HG03175 (cell line): Measurements from ENCODE around the gene RLN3.
"Not testable (repeated sequence)": the region's sequence is repeated elsewhere in the genome, so short reads cannot be mapped to it uniquely, and the experiment has no call there.

Experiments used
- ATAC-seq: cut with Tn5 transposase; IDR thresholded peaks from one replicate; pipeline ENCODE4 v1.9.1; 2021; ENCODE audit warnings: mild to moderate bottlenecking, moderate library complexity; ENCODE audit not compliant: unreplicated experiment

Gene RLN3

GRCh38 chr19:14021474-14021873 lies 6.5 kb upstream of the RLN3 start:
- ATAC-seq = no peak

GRCh38 chr19:14022469-14022868 lies 5.5 kb upstream of the RLN3 start:
- ATAC-seq = no peak

DNA sequence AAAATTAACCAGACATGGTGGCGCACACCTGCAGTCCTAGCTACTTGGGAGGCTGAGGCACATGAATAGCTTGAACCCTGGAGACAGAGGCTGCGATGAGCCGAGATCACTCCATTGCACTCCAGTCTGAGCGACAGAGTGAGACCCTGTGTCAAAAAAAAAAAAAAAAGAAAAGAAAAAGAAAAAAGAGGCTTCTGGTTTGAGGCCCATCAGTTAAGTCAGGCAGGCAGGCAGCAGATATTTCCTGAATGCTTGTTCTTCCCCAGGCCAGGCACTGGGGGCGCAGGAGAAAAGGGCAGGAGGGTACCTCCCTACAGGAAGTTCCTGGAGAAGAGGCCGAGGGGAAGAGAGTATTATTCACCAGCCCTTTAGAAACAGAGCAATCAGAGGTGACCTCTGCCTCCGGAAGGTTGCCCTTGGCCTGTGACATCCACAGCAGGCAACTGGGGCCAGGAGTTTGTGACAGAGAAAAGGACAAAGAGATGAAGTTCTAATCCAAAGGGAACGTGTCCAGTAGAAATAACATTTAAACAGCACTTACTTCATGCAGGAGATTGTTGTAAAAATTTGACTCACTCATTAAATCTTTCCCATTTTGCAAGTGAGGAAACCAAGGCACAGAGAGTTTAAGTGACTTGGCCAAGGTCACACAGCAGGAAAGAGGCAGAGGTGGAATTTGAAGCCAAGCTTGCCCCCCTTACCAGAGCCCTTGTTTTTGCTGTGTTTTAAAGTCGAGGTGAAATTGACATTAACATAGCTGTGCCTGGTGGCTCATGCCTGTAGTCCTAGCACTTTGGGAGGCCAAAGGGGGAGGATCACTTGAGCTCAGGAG lies 4.3 kb upstream of the RLN3 start:
- ATAC-seq = no peak

DNA sequence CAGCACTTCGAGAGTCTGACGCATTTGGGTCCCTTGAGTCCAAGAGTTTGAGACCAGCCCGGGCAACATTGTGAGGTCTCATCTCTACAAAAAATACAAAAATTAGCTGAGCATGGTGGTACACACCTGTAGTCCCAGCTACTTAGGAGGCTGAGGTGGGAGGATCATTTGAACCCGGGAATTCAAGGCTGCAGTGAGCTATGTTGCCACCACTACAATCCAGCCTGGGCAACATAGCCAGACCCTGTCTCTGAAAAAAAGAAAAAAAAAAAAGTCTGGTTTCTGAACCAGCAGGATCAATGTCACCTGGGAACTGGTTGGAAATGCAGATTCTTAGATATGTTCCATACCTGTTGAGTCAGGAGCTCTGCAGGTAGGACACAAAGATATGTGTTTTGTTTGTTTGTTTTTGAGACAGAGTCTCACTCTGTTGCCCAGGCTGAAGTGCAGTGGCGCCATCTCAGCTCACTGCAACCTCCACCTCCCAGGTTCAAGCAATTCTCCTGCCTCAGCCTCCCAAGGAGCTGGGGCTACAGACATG lies 1.2 kb upstream of the RLN3 start:
- not testable (repeated sequence) for ATAC-seq

- no peak for ATAC-seq
Observed at GRCh38 chr19:14028901-14029300, 953 bp downstream of the RLN3 start.

DNA sequence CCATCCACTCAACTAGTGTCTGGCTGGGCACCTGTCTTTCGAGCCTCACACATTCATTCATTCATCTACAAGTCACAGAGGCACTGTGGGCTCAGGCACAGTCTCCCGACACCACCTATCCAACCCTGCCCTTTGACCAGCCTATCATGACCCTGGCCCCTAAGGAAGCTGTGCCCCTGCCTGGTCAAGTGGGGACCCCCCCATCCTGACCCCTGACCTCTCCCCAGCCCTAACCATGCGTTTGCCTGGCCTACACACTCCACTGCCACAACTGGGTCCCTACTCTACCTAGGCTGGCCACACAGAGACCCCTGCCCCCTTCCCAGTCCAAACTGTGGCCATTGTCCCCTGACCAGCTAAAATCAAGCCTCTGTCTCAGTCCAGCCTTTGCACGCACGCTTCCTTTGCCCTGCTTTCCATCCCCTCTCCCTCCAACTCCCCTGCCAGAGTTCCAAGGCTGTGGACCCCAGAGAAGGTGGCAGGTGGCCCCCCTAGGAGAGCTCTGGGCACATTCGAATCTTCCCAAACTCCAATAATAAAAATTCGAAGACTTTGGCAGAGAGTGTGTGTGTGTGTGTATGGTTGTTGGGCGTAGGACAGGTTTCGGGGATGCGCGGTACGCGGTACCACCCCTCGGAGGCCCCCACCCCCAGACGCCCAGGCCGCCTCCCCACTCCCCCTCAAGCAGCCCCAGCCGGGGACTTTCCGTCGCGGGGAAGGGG lies 3.2 kb downstream of the RLN3 start:
- ATAC-seq = no peak

DNA sequence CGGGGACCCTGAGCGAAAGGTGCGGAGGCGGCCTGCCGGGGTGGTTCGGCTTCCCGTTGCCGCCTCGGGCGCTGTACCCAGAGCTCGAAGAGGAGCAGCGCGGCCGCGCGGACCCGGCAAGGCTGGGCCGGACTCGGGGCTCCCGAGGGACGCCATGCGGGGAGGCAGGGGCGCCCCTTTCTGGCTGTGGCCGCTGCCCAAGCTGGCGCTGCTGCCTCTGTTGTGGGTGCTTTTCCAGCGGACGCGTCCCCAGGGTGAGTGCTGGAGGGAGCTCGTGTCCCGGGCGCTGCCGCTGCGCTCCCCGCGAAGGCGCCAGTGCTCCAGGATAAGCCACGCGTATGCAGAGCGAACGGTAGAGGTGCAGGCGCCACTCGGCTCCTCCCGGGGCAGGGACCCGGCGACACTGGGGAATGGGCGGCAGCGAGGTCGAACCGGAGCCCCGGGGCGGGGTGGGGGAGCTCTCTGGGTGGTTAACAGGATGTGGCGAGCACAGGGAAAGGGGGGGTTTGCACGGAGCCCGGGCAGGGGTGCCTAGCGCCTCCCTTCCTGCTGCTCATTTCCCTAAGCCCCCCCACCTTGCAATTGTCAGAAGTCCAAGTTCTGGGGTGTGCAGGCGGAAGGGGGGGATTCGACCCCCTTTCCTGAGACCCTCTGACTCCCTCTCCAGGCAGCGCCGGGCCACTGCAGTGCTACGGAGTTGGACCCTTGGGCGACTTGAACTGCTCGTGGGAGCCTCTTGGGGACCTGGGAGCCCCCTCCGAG lies 4.0 kb downstream of the RLN3 start, which contains the start of gene IL27RA:
Gene IL27RA (plus strand): TSS at position 44 of the 762 bp plus-strand sequence. CDS start 111 bp downstream, at position 155.
- peak; percentile 48 for ATAC-seq

DNA sequence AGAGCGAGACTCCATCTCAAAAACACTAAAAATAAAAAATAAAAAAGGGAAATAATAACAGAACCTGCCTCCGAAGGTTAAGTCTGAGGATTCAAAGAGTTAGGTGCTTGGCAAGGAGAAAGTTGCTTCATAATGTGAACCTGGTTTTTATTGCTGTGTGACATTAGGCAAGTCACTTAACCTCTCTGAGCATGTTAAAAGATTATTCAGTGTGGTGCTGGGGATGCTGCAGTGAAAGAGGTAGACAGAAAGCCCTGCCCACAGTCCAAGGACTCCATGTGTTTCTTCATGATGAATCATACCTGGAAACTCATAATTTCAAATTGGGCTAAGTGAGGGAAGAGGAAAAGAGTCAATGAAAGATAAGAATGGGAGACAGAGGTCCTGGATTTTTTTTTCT lies 6.0 kb downstream of the RLN3 start:
- no peak for ATAC-seq

- ATAC-seq = not testable (repeated sequence)
Observed at GRCh38 chr19:14035159-14035558, 7.2 kb downstream of the RLN3 start.

- no peak for ATAC-seq
Observed at GRCh38 chr19:14035706-14036105, 7.8 kb downstream of the RLN3 start.

DNA sequence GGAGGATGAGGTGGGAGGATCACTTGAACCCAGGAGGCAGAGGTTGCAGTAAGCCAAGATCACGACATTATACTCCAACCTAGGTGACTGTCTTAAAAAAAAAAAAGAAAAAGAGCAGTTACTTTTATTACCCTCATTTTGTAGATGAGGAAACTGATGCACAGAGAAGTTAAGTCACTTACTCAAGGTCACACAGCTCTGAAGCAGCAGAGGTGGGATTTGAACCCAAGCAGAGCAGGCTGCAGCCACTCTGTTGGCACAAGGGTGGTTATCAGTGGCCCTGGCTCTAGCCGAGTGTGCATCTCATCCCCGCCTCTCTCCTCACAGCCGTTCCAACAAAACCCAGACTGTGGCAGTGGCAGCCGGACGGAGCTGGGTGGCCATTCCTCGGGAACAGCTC lies 11.2 kb downstream of the RLN3 start:
- no peak for ATAC-seq

GRCh38 chr19:14042659-14043608 lies 15.0 kb downstream of the RLN3 start:
- not testable (repeated sequence) for ATAC-seq

DNA sequence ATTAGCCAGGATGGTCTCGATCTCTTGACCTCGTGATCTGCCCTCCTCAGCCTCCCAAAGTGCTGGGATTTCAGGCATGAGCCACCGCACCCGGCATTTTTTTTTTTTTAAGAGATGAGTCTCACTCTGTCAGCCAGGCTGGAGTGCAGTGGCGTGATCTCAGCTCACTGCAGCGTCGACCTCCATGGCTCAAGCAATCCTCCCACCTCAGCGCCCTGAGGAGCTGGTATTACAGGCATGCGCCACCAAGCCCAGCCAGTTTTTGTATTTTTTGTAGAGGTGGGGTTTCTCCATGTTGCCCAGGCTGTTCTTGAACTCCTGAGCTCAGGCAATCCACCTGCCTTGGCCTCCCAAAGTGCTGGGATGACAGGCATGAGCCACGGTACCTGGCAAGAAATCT lies 19.9 kb downstream of the RLN3 start:
- ATAC-seq = not testable (repeated sequence)

DNA sequence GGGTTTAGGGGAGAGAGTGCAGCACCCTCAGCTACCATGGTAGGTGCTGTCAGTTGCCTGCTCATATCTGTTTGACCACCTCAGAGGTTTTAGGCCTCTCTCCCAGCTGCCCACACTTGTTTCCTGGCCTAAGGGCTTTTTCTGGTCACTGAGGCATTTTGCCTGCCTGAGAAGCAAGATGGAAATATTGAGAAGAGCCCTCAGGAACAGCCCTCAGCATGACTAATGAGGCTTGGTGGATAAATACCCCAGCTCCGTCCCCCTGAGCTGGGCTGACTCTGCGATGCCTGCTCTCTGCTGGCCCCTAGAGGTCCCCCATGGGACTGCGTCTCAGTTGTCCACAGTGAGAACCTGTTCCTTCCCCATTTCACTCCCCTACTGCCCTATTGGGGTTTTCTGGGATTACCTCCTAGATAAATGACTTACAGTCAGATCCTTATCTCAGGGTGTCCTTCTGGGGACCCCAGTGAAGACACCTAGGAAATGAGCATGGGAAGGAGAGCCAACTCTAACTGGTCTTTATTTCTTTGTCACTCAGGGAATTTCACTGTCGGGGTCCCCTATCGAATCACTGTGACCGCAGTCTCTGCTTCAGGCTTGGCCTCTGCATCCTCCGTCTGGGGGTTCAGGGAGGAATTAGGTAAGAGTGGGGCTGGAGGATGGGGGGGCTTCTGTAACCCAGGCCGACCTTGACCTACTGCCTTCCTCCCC lies 20.6 kb downstream of the RLN3 start:
- no peak for ATAC-seq

GRCh38 chr19:14050512-14050911 lies 22.6 kb downstream of the RLN3 start:
- no peak for ATAC-seq

DNA sequence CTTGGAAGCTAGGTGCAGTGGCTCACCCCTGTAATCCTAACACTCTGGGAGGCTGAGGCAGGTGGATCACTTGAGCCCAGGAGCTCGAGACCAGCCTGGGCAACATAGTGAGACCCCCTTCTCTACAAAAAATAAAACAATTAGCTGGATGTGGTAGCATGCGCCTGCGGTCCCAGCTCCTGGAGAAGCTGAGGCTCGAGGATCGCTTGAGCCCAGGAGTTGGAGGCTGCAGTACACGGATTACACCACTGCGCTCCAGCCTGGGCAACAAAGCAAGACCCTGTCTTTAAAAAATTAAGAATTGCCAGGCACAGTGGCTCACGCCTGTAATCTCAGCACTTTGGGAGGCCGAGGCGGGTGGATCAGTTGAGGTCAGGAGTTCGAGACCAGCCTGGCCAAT lies 23.0 kb downstream of the RLN3 start:
- ATAC-seq = not testable (repeated sequence)

GRCh38 chr19:14051980-14052379 lies 24.0 kb downstream of the RLN3 start:
- ATAC-seq = no peak

DNA sequence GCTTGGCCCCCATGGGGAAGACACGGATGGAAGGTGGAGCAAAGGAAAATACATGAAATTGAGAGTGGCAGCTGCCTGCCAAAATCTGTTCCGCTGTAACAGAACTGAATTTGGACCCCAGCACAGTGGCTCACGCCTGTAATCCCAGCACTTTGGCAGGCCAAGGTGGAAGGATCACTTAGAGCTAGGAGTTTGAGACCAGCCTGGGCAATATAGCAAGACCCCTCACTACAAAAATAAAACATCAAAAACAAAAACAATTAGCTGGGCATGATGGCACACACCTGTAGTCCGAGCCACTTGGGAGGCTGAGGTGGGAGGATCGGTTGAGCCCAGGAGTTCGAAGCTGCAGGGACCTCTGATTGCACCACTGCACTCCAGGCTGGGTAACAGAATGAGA lies 24.5 kb downstream of the RLN3 start:
- no peak for ATAC-seq

GRCh38 chr19:14053032-14053431 lies 25.1 kb downstream of the RLN3 start:
- no peak for ATAC-seq
